NAMALWA (cell line): ENCODE measurements around the gene CDKAL1.
"Not testable (repeated sequence)": the region's sequence is repeated elsewhere in the genome, so short reads cannot be mapped to it uniquely, and the experiment has no call there.

ENCODE experiments used
- DNase-seq: peaks from one replicate; pipeline ENCODE4 v3.0.0-alpha.2; 2015; ENCODE audit warnings: low spot score

The CDKAL1 gene

GRCh38 chr6:20709451-20709850 is 175.2 kb downstream of the CDKAL1 start:
- no peak for DNase-seq

DNA sequence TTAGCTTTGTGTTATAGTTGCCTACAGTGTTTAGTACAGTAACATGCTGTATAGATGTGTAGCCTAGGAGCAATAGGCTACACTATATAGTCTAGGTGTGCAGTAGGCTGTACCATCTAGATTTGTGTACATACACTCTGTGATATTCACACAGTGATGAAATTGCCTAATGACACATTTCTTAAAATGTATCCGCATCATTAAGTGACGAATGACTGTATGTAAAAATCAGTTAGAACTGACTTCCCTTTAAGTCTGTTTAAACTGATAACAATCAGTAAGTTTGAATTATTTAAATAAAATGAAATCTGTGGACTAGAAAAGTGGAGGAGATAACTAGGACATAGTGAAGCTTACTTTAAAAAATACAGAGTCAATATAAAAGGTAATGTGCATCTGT is 176.1 kb downstream of the CDKAL1 start:
- no peak for DNase-seq

- no peak for DNase-seq
Measured at GRCh38 chr6:20711518-20711917, 177.3 kb downstream of the CDKAL1 start.

GRCh38 chr6:20712011-20712410 is 177.8 kb downstream of the CDKAL1 start:
- no peak for DNase-seq

GRCh38 chr6:20715135-20715806 is 181.0 kb downstream of the CDKAL1 start:
- DNase-seq = no peak

DNA sequence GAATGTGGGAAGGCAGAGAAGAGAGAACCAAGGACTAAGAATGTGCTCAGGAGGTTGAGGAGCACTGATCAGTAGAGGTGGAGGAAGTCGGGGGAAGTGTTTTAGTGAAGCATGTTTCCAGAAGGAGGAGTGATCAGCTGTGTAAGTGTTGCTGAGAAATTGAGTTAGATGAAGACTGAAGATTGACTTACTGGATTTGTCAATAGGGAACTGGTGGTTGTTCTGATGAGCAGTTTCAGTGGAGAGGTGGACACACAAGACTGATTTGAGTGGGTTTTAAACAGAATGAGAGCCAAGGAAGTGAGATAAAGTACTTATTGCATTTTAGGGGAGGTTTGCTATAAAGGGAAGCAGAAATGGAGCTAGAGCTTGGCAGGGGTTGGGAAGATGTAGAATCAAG is 182.6 kb downstream of the CDKAL1 start:
- DNase-seq = no peak

DNA sequence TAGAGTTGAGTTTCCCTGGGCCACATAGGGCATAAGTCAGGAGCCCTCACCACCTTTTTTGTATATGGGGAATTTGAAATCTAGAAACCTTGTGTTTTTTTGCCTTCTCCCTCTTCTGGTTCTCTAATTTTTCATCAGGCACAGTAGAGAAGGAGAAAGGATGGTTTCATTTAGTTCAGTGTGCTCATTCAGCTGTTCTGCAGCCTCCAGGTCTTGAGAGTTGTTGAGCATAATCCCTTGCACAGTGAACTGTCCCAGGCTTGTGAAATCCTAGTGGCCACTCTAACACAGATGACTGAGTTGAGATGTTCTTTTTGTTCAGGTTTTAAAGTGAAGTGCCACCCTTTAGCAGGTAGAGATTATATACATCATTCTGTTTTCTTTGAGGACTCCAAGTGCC is 183.5 kb downstream of the CDKAL1 start:
- DNase-seq = no peak

GRCh38 chr6:20718705-20719653 is 184.7 kb downstream of the CDKAL1 start:
- no peak for DNase-seq

DNA sequence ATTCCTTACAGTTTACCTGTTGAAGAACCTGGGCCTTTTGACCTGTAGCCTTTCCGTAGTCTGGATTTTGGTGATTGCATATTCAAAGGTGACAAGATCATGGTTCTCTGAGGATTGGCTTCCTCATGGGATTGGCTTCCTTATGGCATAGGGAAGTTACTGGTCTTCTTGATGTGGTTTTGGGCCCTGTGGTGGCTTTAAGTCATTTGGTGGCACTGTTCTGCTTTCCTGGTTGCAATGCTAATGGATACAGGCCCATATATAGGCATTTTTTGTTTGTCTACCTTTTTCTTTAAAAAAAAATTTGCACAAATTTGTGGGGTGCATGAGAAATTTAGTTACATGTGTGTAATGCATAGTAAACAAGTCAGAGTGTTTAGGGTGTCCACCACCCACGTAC is 185.7 kb downstream of the CDKAL1 start:
- no peak for DNase-seq

DNA sequence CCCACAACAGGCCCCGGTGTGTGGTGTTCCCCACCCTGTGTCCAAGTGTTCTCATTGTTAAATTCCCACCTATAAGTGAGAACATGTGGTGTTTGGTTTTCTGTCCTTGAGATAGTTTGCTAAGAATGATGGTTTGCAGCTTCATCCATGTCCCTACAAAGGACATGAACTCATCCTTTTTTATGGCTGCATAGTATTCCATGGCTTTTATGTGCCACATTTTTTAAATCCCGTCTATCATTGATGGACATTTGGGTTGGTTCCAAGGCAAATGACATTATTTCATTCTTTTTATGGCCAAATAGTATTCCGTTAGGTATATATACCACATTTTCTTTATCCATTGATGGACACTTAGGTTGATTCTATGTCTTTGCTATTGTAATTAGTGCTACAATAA is 186.9 kb downstream of the CDKAL1 start:
- not testable (repeated sequence) for DNase-seq

DNA sequence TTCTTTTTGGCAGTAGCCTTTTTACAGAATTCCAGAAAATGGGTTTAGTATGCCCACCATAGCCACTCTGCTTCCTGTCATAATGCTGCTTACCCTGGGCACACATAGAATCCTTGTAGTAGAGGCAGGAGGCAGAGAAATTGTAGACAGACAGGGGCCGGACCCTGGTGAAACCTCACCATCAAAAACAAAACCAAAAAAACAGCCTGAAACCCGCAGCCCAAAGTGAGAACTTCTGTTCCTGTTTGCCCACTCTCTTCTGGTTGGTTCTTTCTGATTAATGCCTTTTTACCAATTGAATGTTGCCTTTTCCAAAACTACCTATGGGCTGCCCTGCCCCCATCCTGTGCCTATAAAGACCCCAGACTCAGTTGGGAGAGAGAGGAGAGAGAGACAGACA is 188.2 kb downstream of the CDKAL1 start:
- DNase-seq = no peak

- DNase-seq = no peak
Measured at GRCh38 chr6:20723236-20723635, 189.0 kb downstream of the CDKAL1 start.

GRCh38 chr6:20724443-20725190 is 190.4 kb downstream of the CDKAL1 start:
- no peak for DNase-seq

GRCh38 chr6:20725235-20725634 is 191.0 kb downstream of the CDKAL1 start:
- DNase-seq = not testable (repeated sequence)

GRCh38 chr6:20729086-20729485 is 194.8 kb downstream of the CDKAL1 start:
- no peak for DNase-seq

DNA sequence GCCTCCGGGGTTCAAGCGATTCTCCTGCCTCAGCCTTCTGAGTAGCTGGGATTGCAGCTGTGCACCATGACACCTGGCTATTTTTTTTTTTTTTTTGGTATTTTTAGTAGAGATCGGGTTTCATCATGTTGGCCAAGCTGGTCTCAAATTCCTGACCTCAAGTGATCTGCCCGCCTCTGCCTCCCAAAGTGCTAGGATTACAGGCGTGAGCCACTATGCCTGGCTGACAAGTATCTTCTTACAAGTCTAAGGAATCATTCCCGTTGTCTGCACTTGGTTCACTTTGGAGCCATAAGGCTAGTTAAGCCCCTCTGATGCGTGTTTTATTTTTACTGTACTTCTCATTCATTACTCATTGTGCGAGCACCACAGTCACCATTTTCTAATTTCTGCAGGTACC is 198.1 kb downstream of the CDKAL1 start:
- DNase-seq = not testable (repeated sequence)

- DNase-seq = no peak
Measured at GRCh38 chr6:20732896-20733295, 198.6 kb downstream of the CDKAL1 start.

- DNase-seq = no peak
Measured at GRCh38 chr6:20737912-20738311, 203.7 kb downstream of the CDKAL1 start.

- DNase-seq = no peak
Measured at GRCh38 chr6:20740088-20740487, 205.8 kb downstream of the CDKAL1 start.

DNA sequence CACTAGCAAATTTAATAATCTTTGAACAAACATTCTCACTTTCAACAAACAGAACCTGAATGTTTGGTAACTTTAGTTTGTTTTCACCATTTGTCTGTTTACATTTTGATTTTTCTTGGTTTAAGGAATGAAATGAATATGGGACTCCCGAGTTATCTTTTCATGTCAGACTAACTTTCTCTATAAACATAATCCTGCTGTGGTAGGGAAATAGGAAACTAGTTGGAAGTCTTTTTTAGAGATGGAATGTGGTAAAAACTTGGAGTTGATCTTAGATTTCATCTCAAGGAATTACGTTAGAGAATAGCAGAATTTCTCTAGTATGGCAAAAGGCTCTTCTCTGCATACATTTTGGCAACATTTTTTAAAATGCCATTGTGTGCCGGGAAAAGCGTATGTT is 206.5 kb downstream of the CDKAL1 start:
- DNase-seq = no peak

GRCh38 chr6:20741490-20741889 is 207.2 kb downstream of the CDKAL1 start:
- no peak for DNase-seq

DNA sequence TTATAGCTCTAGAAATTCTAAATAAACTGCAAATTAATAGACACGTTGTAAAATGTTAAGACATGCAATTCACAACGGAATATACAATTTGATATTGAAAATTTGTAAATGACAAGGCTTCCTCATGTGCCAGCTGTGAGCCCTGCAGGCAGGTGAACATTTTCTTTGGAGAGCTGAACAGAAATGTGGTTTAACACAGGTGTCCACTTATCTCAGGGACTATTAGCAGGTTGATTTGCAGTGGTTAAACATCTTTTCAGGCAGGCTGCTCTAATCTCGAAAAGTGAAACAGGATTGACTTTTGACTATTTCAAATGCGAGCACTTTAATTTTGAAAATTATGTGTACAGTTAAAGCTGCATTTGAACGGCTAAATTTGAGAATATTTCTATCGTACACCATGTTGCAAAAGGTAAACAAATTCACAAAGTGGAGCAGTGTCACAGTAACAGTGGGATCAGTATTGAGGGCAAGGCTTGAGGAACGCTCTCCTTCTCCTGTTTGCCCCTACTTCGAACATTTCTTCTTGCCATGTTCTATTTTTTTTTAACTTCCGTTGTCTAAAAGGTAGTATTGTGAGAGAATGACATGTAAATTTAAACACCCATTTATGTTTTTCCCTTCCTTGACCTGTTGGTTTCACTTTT is 210.8 kb downstream of the CDKAL1 start:
- no peak for DNase-seq
